Measurements from ENCODE around the gene TMEM258. TPM values are rescaled to one million over a fixed set of nuclear protein-coding genes. Genes with fewer than 3 reads are reported as not detected.

TMEM258 gene
- total and polyA plus RNA-seq, 9 of the 15 experiments (the other 6 are each of a cell fraction or from before 2014, with no cell fraction given) = 97.2 to 856 (median 231) TPM

DNA sequence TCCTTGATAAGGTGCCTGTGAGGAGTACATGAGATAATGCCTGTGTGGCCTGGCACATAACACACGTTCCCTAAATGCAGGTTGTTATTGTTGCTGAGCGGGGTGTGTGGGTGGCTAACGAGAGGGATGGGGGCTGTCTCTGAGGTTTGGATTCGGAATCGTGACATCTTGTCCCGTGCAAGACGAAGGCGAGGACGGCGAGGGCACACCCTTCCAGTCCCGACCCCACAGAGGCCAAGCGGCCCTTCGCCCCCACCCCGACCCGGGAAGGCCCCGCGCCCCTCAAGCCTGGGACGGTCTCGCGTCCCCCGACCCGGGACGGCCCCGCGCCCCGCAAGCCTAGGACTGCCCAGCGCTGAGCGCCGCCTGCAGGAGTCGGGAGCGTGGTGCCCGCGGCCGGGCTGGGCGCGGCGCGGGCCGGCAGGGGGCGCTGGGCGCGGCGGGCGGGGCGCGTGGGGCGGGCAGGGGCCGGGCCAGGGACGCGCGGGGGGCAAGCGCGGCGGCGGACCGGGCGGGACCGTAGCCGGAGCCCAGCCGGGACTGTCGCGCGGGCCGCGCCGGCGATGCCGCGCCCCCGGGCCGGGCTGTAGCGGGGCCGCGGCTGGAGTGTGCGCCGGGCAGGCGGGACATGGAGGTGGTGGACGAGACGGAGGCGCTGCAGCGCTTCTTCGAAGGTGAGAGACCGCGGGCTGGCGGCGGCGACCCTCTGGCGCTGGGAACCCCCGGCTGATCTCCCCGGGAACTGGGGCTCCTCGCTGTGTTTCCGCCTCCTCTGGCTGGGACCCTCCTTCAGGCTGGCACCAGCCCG lies 40.1 kb downstream of the TMEM258 start, which contains the start of gene MYRF (continued):
- TF ChIP-seq, protein P1, sequence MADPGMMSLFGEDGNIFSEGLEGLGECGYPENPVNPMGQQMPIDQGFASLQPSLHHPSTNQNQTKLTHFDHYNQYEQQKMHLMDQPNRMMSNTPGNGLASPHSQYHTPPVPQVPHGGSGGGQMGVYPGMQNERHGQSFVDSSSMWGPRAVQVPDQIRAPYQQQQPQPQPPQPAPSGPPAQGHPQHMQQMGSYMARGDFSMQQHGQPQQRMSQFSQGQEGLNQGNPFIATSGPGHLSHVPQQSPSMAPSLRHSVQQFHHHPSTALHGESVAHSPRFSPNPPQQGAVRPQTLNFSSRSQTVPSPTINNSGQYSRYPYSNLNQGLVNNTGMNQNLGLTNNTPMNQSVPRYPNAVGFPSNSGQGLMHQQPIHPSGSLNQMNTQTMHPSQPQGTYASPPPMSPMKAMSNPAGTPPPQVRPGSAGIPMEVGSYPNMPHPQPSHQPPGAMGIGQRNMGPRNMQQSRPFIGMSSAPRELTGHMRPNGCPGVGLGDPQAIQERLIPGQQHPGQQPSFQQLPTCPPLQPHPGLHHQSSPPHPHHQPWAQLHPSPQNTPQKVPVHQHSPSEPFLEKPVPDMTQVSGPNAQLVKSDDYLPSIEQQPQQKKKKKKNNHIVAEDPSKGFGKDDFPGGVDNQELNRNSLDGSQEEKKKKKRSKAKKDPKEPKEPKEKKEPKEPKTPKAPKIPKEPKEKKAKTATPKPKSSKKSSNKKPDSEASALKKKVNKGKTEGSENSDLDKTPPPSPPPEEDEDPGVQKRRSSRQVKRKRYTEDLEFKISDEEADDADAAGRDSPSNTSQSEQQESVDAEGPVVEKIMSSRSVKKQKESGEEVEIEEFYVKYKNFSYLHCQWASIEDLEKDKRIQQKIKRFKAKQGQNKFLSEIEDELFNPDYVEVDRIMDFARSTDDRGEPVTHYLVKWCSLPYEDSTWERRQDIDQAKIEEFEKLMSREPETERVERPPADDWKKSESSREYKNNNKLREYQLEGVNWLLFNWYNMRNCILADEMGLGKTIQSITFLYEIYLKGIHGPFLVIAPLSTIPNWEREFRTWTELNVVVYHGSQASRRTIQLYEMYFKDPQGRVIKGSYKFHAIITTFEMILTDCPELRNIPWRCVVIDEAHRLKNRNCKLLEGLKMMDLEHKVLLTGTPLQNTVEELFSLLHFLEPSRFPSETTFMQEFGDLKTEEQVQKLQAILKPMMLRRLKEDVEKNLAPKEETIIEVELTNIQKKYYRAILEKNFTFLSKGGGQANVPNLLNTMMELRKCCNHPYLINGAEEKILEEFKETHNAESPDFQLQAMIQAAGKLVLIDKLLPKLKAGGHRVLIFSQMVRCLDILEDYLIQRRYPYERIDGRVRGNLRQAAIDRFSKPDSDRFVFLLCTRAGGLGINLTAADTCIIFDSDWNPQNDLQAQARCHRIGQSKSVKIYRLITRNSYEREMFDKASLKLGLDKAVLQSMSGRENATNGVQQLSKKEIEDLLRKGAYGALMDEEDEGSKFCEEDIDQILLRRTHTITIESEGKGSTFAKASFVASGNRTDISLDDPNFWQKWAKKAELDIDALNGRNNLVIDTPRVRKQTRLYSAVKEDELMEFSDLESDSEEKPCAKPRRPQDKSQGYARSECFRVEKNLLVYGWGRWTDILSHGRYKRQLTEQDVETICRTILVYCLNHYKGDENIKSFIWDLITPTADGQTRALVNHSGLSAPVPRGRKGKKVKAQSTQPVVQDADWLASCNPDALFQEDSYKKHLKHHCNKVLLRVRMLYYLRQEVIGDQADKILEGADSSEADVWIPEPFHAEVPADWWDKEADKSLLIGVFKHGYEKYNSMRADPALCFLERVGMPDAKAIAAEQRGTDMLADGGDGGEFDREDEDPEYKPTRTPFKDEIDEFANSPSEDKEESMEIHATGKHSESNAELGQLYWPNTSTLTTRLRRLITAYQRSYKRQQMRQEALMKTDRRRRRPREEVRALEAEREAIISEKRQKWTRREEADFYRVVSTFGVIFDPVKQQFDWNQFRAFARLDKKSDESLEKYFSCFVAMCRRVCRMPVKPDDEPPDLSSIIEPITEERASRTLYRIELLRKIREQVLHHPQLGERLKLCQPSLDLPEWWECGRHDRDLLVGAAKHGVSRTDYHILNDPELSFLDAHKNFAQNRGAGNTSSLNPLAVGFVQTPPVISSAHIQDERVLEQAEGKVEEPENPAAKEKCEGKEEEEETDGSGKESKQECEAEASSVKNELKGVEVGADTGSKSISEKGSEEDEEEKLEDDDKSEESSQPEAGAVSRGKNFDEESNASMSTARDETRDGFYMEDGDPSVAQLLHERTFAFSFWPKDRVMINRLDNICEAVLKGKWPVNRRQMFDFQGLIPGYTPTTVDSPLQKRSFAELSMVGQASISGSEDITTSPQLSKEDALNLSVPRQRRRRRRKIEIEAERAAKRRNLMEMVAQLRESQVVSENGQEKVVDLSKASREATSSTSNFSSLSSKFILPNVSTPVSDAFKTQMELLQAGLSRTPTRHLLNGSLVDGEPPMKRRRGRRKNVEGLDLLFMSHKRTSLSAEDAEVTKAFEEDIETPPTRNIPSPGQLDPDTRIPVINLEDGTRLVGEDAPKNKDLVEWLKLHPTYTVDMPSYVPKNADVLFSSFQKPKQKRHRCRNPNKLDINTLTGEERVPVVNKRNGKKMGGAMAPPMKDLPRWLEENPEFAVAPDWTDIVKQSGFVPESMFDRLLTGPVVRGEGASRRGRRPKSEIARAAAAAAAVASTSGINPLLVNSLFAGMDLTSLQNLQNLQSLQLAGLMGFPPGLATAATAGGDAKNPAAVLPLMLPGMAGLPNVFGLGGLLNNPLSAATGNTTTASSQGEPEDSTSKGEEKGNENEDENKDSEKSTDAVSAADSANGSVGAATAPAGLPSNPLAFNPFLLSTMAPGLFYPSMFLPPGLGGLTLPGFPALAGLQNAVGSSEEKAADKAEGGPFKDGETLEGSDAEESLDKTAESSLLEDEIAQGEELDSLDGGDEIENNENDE (IDR thresholded peaks at IDR 0.05; ENCODE audit: low read depth, low read length) = no peak
- TF ChIP-seq ZFX (CRISPR knock-in tag; IDR thresholded peaks at IDR 0.05) (peak; percentile 23; the same call in 1 of the 2 replicates), HNRNPL (IDR thresholded peaks at IDR 0.05; ENCODE audit: low read depth, low read length) (peak; percentile 89; the same call in 1 of the 2 replicates), ZNF436 (CRISPR knock-in tag; IDR thresholded peaks at IDR 0.05) (no peak), L3MBTL2 (IDR thresholded peaks at IDR 0.05) (peak; percentile 46; the same call in 1 of the 2 replicates), ERF (CRISPR knock-in tag; IDR thresholded peaks at IDR 0.05) (no peak), CXXC5 (CRISPR knock-in tag; IDR thresholded peaks at IDR 0.05) (peak; percentile 58), SAFB (IDR thresholded peaks at IDR 0.05; ENCODE audit: borderline replicate concordance, low read depth, low read length) (0 out of 2 replicates have a peak, but pooled peaks have one; percentile 51), PYGO2 (tag; IDR thresholded peaks at IDR 0.05) (no peak)
- TF ChIP-seq, protein P2, sequence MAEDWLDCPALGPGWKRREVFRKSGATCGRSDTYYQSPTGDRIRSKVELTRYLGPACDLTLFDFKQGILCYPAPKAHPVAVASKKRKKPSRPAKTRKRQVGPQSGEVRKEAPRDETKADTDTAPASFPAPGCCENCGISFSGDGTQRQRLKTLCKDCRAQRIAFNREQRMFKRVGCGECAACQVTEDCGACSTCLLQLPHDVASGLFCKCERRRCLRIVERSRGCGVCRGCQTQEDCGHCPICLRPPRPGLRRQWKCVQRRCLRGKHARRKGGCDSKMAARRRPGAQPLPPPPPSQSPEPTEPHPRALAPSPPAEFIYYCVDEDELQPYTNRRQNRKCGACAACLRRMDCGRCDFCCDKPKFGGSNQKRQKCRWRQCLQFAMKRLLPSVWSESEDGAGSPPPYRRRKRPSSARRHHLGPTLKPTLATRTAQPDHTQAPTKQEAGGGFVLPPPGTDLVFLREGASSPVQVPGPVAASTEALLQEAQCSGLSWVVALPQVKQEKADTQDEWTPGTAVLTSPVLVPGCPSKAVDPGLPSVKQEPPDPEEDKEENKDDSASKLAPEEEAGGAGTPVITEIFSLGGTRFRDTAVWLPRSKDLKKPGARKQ (CRISPR knock-in tag; IDR thresholded peaks at IDR 0.05) = no peak
- TF ChIP-seq, protein P3, sequence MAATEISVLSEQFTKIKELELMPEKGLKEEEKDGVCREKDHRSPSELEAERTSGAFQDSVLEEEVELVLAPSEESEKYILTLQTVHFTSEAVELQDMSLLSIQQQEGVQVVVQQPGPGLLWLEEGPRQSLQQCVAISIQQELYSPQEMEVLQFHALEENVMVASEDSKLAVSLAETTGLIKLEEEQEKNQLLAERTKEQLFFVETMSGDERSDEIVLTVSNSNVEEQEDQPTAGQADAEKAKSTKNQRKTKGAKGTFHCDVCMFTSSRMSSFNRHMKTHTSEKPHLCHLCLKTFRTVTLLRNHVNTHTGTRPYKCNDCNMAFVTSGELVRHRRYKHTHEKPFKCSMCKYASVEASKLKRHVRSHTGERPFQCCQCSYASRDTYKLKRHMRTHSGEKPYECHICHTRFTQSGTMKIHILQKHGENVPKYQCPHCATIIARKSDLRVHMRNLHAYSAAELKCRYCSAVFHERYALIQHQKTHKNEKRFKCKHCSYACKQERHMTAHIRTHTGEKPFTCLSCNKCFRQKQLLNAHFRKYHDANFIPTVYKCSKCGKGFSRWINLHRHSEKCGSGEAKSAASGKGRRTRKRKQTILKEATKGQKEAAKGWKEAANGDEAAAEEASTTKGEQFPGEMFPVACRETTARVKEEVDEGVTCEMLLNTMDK (IDR thresholded peaks at IDR 0.05; ENCODE audit: borderline replicate concordance, insufficient read depth, low read depth, low read length, poor library complexity, severe bottlenecking) = peak; percentile 99

Measured in K562 (cell line).